ENCODE data around the gene CDK11B.

The CDK11B gene

DNA sequence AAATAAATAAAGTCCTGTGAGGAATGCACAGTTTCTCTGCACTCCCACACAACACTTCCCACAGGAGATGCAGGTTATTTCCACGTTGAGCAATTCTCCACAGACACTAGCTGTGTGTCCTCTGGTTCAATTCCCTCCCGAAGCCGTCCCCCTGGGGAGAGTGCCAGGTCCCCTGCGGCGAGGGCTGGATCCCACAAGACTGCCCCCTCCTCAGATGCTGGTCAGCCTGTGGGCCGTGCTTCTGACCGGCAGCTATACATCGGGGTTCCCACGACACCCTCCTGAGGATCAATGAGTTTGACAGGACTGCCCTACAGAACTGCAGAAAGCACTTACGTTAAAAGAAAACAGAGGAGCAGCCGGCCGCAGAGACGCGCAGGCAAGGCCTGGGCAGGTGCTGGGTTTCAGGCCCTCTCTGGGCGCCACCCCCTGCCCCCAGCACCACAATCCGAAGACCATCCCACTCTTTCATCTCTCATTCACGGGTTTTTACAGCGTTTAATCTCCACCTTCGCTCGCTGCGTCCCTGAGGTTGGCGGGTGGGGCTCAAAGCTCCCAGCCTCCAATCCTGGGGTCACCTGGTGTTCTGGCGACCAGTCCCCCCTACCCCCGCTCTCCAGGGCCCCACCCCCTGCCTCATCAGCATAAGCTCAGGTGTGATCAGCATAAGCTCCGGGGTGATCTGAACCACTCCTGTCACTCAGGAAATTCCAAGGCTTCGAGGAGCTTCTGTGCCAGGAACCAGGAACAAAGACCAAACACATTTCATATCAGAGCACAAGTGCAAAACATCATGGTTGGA lies 24.5 kb upstream of the CDK11B start:
- TF ChIP-seq FOXP2 (optimal IDR thresholded peaks at IDR 0.05; ENCODE audit: borderline replicate concordance, extremely low read depth, extremely low read length, insufficient read depth) (no peak), POLR2AphosphoS5 (IDR thresholded peaks at IDR 0.05; ENCODE audit: low read depth, low read length) (no peak), SIN3A (IDR thresholded peaks at IDR 0.05; ENCODE audit: borderline replicate concordance, insufficient read depth, low read length) (no peak), TAF1 (IDR thresholded peaks at IDR 0.05; ENCODE audit: borderline replicate concordance, insufficient read depth, low read length) (no peak)
- TF ChIP-seq, protein P1, sequence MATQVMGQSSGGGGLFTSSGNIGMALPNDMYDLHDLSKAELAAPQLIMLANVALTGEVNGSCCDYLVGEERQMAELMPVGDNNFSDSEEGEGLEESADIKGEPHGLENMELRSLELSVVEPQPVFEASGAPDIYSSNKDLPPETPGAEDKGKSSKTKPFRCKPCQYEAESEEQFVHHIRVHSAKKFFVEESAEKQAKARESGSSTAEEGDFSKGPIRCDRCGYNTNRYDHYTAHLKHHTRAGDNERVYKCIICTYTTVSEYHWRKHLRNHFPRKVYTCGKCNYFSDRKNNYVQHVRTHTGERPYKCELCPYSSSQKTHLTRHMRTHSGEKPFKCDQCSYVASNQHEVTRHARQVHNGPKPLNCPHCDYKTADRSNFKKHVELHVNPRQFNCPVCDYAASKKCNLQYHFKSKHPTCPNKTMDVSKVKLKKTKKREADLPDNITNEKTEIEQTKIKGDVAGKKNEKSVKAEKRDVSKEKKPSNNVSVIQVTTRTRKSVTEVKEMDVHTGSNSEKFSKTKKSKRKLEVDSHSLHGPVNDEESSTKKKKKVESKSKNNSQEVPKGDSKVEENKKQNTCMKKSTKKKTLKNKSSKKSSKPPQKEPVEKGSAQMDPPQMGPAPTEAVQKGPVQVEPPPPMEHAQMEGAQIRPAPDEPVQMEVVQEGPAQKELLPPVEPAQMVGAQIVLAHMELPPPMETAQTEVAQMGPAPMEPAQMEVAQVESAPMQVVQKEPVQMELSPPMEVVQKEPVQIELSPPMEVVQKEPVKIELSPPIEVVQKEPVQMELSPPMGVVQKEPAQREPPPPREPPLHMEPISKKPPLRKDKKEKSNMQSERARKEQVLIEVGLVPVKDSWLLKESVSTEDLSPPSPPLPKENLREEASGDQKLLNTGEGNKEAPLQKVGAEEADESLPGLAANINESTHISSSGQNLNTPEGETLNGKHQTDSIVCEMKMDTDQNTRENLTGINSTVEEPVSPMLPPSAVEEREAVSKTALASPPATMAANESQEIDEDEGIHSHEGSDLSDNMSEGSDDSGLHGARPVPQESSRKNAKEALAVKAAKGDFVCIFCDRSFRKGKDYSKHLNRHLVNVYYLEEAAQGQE (IDR thresholded peaks at IDR 0.05; ENCODE audit: insufficient read depth in 1 of 2, low read depth in 2 of 2, low read length in 2 of 2), result no peak

DNA sequence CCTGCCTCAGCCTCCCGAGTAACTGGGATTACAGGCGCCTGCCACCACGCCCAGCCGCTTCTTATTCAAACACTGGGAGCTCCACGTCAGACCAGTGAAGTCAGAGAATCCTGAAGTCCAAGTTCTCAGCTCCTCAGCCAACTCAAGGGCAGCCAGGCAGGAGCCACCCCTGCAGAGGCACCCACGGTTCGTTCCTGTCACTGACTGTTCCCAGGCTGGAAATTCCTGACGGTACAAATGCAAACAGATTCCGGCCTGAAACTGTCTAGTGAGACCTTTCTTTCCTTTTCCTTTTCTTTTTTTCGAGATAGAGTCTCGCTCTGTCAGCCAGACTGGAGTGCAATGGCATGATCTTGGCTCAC lies 22.1 kb upstream of the CDK11B start:
- no peak for TF ChIP-seq SIN3A (IDR thresholded peaks at IDR 0.05; ENCODE audit: borderline replicate concordance, insufficient read depth, low read length)
- no peak for TF ChIP-seq TAF1 (IDR thresholded peaks at IDR 0.05; ENCODE audit: borderline replicate concordance, insufficient read depth, low read length)
- TF ChIP-seq, protein P1 (IDR thresholded peaks at IDR 0.05; ENCODE audit: insufficient read depth in 1 of 2, low read depth in 2 of 2, low read length in 2 of 2), result no peak
- TF ChIP-seq FOXP2 (optimal IDR thresholded peaks at IDR 0.05; ENCODE audit: borderline replicate concordance, extremely low read depth, extremely low read length, insufficient read depth), result no peak
- no peak for TF ChIP-seq POLR2AphosphoS5 (IDR thresholded peaks at IDR 0.05; ENCODE audit: low read depth, low read length)

DNA sequence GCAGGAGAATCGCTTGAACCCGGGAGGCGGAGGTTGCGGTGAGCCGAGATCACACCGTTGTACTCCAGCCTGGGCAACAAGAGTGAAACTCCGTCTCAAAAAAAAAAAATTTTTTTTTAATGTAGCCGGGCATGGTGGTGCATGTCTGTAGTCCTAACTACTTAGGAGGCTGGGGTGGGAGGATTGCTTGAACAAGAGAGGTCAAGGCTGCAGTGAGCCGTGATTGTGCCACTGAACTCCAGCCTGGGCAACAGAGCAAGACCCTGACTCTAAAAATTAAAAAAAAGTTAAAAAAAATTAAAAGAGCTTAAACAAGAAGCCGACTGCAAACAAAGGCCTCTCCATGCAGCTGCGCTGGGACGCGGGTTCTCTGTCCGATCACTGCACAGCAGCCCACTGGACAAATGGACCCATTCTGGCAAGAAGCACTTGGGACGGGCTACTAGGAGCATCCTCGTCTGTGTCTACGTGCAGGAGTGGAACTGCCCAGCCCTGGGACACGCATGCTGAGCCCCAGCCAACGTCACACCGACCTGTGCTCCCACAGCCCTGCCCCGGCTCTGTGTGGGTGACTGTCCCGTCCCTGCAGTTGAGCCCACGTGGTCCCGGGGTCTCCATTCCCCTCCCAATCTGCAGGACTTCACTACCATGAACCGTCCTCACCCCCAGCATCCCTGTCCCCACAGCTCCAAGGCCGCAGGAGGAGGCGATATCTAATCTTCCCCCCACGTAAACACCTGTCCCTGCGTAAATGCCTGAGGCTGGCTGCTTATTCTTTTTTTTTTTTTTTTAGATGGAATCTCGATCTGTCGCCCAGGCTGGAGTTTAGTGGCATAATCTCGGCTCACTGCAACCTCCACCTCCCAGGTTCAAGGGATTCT lies 21.5 kb upstream of the CDK11B start:
- TF ChIP-seq TAF1 (IDR thresholded peaks at IDR 0.05; ENCODE audit: borderline replicate concordance, insufficient read depth, low read length) (no peak), FOXP2 (optimal IDR thresholded peaks at IDR 0.05; ENCODE audit: borderline replicate concordance, extremely low read depth, extremely low read length, insufficient read depth) (no peak), SIN3A (IDR thresholded peaks at IDR 0.05; ENCODE audit: borderline replicate concordance, insufficient read depth, low read length) (no peak), POLR2AphosphoS5 (IDR thresholded peaks at IDR 0.05; ENCODE audit: low read depth, low read length) (no peak)
- TF ChIP-seq, protein P1 (IDR thresholded peaks at IDR 0.05; ENCODE audit: insufficient read depth in 1 of 2, low read depth in 2 of 2, low read length in 2 of 2), result no peak

DNA sequence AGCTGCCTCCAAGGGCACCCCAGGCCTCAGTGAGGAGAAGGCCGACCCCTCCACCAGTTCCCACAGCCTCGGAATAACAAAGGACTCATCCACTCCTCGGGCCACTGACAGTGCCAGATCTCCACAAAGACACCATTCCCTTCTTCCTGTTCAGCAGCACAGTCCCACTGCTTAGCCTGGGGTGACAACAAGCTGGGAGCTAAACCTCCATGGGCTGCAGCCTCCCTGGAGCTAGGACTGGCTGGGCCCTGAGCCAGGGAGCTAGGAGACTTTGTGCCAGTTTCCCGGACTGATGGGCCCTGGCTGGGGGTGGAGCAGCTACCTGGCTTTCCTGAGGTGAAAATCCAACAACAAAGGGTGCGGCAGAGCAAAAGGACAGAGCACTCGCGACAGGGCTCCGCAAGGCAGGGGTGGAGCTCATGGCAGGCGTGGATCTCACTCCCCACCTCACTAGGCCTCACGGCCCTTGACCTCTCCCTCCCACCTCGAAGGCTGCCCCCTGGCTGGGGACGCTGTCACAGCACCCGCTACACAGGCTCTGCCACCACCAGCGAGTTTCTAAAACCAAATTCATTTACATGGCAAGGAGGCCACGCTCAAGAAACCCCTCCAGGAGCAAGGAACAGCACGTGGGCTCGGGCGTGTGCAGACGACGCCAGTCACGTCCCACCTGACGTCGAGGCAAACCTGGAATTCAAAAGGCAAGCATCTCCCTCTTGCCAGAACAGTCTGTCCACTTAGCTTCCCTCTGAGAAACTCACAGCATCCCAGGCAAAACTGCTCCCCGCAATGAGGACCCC lies 20.0 kb upstream of the CDK11B start:
- no peak for TF ChIP-seq POLR2AphosphoS5 (IDR thresholded peaks at IDR 0.05; ENCODE audit: low read depth, low read length)
- no peak for TF ChIP-seq SIN3A (IDR thresholded peaks at IDR 0.05; ENCODE audit: borderline replicate concordance, insufficient read depth, low read length)
- no peak for TF ChIP-seq TAF1 (IDR thresholded peaks at IDR 0.05; ENCODE audit: borderline replicate concordance, insufficient read depth, low read length)
- TF ChIP-seq, protein P1 (IDR thresholded peaks at IDR 0.05; ENCODE audit: insufficient read depth in 1 of 2, low read depth in 2 of 2, low read length in 2 of 2), result no peak
- no peak for TF ChIP-seq FOXP2 (optimal IDR thresholded peaks at IDR 0.05; ENCODE audit: borderline replicate concordance, extremely low read depth, extremely low read length, insufficient read depth)

All from PFSK-1 (cell line).